ENCODE measurements around the gene GPR146. TPM values are rescaled to one million over a fixed set of nuclear protein-coding genes. Genes with fewer than 3 reads are reported as not detected.

Gene GPR146
- total RNA-seq, 1 donor from 2014 or later: 5.6 TPM

GRCh38 chr7:1046722-1047679, 2.7 kb downstream of the GPR146 start:
- DNase-seq (ENCODE audit: low spot score): peak; percentile 37
- intact Hi-C loops (cut with micrococcal nuclease): loop anchor here (5.0 to 10.0 kb wide), 2 partner anchors 70 to 132 kb away; partner anchors contain the start of gene COX19
- Mint-ChIP-seq H3K27me3 (ENCODE audit: low read depth) (no peaks in the 10 kb centered on the region), H3K9me3 (no peaks in the 10 kb centered on the region), H3K36me3 (ENCODE audit: low read depth) (no peaks in the 10 kb centered on the region), H3K4me3 (ENCODE audit: low read depth) (peak overlapping the region; percentile 88), H3K4me1 (ENCODE audit: low read depth) (peaks cover 65% of the 10 kb centered on the region), H3K27ac (no peak overlapping the region)

GRCh38 chr7:1049006-1049741, 4.8 kb downstream of the GPR146 start:
- H3K36me3 Mint-ChIP-seq (ENCODE audit: low read depth): no peaks in the 10 kb centered on the region
- H3K27me3 Mint-ChIP-seq (ENCODE audit: low read depth): no peaks in the 10 kb centered on the region
- H3K27ac Mint-ChIP-seq: no peak overlapping the region
- no peak for DNase-seq (ENCODE audit: low spot score)
- no peaks in the 10 kb centered on the region for H3K9me3 Mint-ChIP-seq
- H3K4me1 Mint-ChIP-seq (ENCODE audit: low read depth): peaks cover 57% of the 10 kb centered on the region
- no peak overlapping the region for H3K4me3 Mint-ChIP-seq (ENCODE audit: low read depth)
- intact Hi-C loops (cut with micrococcal nuclease): loop anchor here (2.0 to 10.0 kb wide), 3 partner anchors 20 to 134 kb away; partner anchors contain the start of gene COX19

GRCh38 chr7:1049801-1050200, 5.5 kb downstream of the GPR146 start:
- intact Hi-C loops (cut with micrococcal nuclease): loop anchor here (2.0 to 10.0 kb wide), 3 partner anchors 21 to 135 kb away; partner anchors contain the start of gene COX19
- Mint-ChIP-seq H3K4me1 (ENCODE audit: low read depth) (peaks cover 58% of the 10 kb centered on the region), H3K27ac (no peak overlapping the region), H3K36me3 (ENCODE audit: low read depth) (no peaks in the 10 kb centered on the region), H3K9me3 (no peaks in the 10 kb centered on the region), H3K27me3 (ENCODE audit: low read depth) (no peaks in the 10 kb centered on the region), H3K4me3 (ENCODE audit: low read depth) (no peak overlapping the region)
- DNase-seq (ENCODE audit: low spot score): no peak

GRCh38 chr7:1050254-1050906, 6.0 kb downstream of the GPR146 start:
- no peaks in the 10 kb centered on the region for H3K9me3 Mint-ChIP-seq
- intact Hi-C loops (cut with micrococcal nuclease): no loop called here
- no peak for DNase-seq (ENCODE audit: low spot score)

GRCh38 chr7:1050956-1051690, 6.8 kb downstream of the GPR146 start:
- no peaks in the 10 kb centered on the region for H3K27me3 Mint-ChIP-seq (ENCODE audit: low read depth)
- H3K36me3 Mint-ChIP-seq (ENCODE audit: low read depth): peaks cover 3% of the 10 kb centered on the region
- peaks cover 52% of the 10 kb centered on the region for H3K4me1 Mint-ChIP-seq (ENCODE audit: low read depth)
- no peak overlapping the region for H3K4me3 Mint-ChIP-seq (ENCODE audit: low read depth)
- no peaks in the 10 kb centered on the region for H3K9me3 Mint-ChIP-seq
- DNase-seq (ENCODE audit: low spot score): no peak
- intact Hi-C loops (cut with micrococcal nuclease): no loop called here
- peak overlapping the region; percentile 60 for H3K27ac Mint-ChIP-seq

More at GRCh38 chr7:1050254-1050906, 6.0 kb downstream of the GPR146 start:
- H3K4me3 Mint-ChIP-seq (ENCODE audit: low read depth): no peak overlapping the region
- peaks cover 57% of the 10 kb centered on the region for H3K4me1 Mint-ChIP-seq (ENCODE audit: low read depth)
- H3K27me3 Mint-ChIP-seq (ENCODE audit: low read depth): no peaks in the 10 kb centered on the region
- peaks cover 2% of the 10 kb centered on the region for H3K36me3 Mint-ChIP-seq (ENCODE audit: low read depth)
- H3K27ac Mint-ChIP-seq: no peak overlapping the region

GRCh38 chr7:1052031-1052818, 7.9 kb downstream of the GPR146 start:
- intact Hi-C loops (cut with micrococcal nuclease): no loop called here
- Mint-ChIP-seq H3K27ac (peak overlapping the region; percentile 36), H3K27me3 (ENCODE audit: low read depth) (no peaks in the 10 kb centered on the region)

GRCh38 chr7:1053002-1053411, 8.7 kb downstream of the GPR146 start:
- DNase-seq (ENCODE audit: low spot score): no peak
- Mint-ChIP-seq H3K4me1 (ENCODE audit: low read depth) (peaks cover 33% of the 10 kb centered on the region), H3K36me3 (ENCODE audit: low read depth) (peaks cover 3% of the 10 kb centered on the region), H3K27me3 (ENCODE audit: low read depth) (no peaks in the 10 kb centered on the region), H3K9me3 (no peaks in the 10 kb centered on the region), H3K27ac (no peak overlapping the region), H3K4me3 (ENCODE audit: low read depth) (no peak overlapping the region)
- intact Hi-C loops (cut with micrococcal nuclease): no loop called here

More at GRCh38 chr7:1052031-1052818, 7.9 kb downstream of the GPR146 start:
- Mint-ChIP-seq H3K36me3 (ENCODE audit: low read depth) (peaks cover 3% of the 10 kb centered on the region), H3K9me3 (no peaks in the 10 kb centered on the region), H3K4me1 (ENCODE audit: low read depth) (peaks cover 41% of the 10 kb centered on the region), H3K4me3 (ENCODE audit: low read depth) (no peak overlapping the region)
- DNase-seq (ENCODE audit: low spot score): no peak

GRCh38 chr7:1053816-1054370, 9.5 kb downstream of the GPR146 start:
- no peaks in the 10 kb centered on the region for H3K27me3 Mint-ChIP-seq (ENCODE audit: low read depth)
- H3K4me3 Mint-ChIP-seq (ENCODE audit: low read depth): no peak overlapping the region
- intact Hi-C loops (cut with micrococcal nuclease): no loop called here
- H3K36me3 Mint-ChIP-seq (ENCODE audit: low read depth): peaks cover 3% of the 10 kb centered on the region
- no peak overlapping the region for H3K27ac Mint-ChIP-seq
- H3K9me3 Mint-ChIP-seq: no peaks in the 10 kb centered on the region
- no peak for DNase-seq (ENCODE audit: low spot score)
- peaks cover 29% of the 10 kb centered on the region for H3K4me1 Mint-ChIP-seq (ENCODE audit: low read depth)

- DNase-seq (ENCODE audit: low spot score): no peak
- Mint-ChIP-seq H3K27ac (no peak overlapping the region), H3K36me3 (ENCODE audit: low read depth) (peaks cover 3% of the 10 kb centered on the region), H3K4me3 (ENCODE audit: low read depth) (peak overlapping the region; percentile 17), H3K9me3 (no peaks in the 10 kb centered on the region), H3K4me1 (ENCODE audit: low read depth) (peaks cover 26% of the 10 kb centered on the region), H3K27me3 (ENCODE audit: low read depth) (no peaks in the 10 kb centered on the region)
- intact Hi-C loops (cut with micrococcal nuclease): no loop called here
Observed at GRCh38 chr7:1054438-1054837, 10.1 kb downstream of the GPR146 start.

GRCh38 chr7:1054861-1055450, 10.6 kb downstream of the GPR146 start:
- H3K27ac Mint-ChIP-seq: peak overlapping the region; percentile 49
- peaks cover 23% of the 10 kb centered on the region for H3K4me1 Mint-ChIP-seq (ENCODE audit: low read depth)
- H3K36me3 Mint-ChIP-seq (ENCODE audit: low read depth): peaks cover 3% of the 10 kb centered on the region
- intact Hi-C loops (cut with micrococcal nuclease): no loop called here
- no peaks in the 10 kb centered on the region for H3K9me3 Mint-ChIP-seq
- H3K27me3 Mint-ChIP-seq (ENCODE audit: low read depth): no peaks in the 10 kb centered on the region
- DNase-seq (ENCODE audit: low spot score): peak; percentile 68
- peak overlapping the region; percentile 77 for H3K4me3 Mint-ChIP-seq (ENCODE audit: low read depth)

- Mint-ChIP-seq H3K27ac (peak overlapping the region; percentile 49), H3K36me3 (ENCODE audit: low read depth) (peaks cover 3% of the 10 kb centered on the region), H3K4me1 (ENCODE audit: low read depth) (peaks cover 21% of the 10 kb centered on the region), H3K4me3 (ENCODE audit: low read depth) (peak overlapping the region; percentile 77), H3K27me3 (ENCODE audit: low read depth) (no peaks in the 10 kb centered on the region), H3K9me3 (no peaks in the 10 kb centered on the region)
- no peak for DNase-seq (ENCODE audit: low spot score)
- intact Hi-C loops (cut with micrococcal nuclease): no loop called here
Observed at GRCh38 chr7:1055491-1055955, 11.2 kb downstream of the GPR146 start.

Data from activated T-helper 2 cell treated with anti-CD3 and anti-CD28 coated beads, Interferon-gamma antibody, Interleukin-2, Interleukin-4, amounts not matched to agents 10 μg/mL and 5 μg/mL and 100 μg/mL, durations not matched to agents 14 hours and 24 hours and 36 hours (primary cell).